Measurements from ENCODE around the gene ARL10. TPM values are rescaled to one million over a fixed set of nuclear protein-coding genes. Genes with fewer than 3 reads are reported as not detected.
"Not testable (repeated sequence)": the region's sequence is repeated elsewhere in the genome, so short reads cannot be mapped to it uniquely, and the experiment has no call there.

The ARL10 gene
- polyA plus RNA-seq, 4 donors: 9.7 to 17.8 (median 13.5) TPM

- DNase-seq (ENCODE audit: low read depth in 4 of 4, low spot score in 2 of 4): no peak
These were observed 22.7 kb downstream of the ARL10 start for GRCh38 chr5:176388003-176388443.

GRCh38 chr5:176388444-176389134 is 23.3 kb downstream of the ARL10 start, which contains the start of the genes HIGD2A and NOP16:
Gene HIGD2A (plus strand): TSS chr5:176388751. CDS start chr5:176388820, 69 bp downstream.
Gene NOP16 (minus strand): TSS chr5:176388598. CDS start chr5:176388539, 59 bp downstream.
- DNase-seq (ENCODE audit: low read depth in 4 of 4, low spot score in 2 of 4): peak; percentile 97 to 99 (median 98)

- no peak for DNase-seq (ENCODE audit: low read depth in 4 of 4, low spot score in 2 of 4)
These were observed 24.1 kb downstream of the ARL10 start for GRCh38 chr5:176389135-176390123.

- DNase-seq (ENCODE audit: low read depth in 4 of 4, low spot score in 2 of 4): no peak
These were observed 26.2 kb downstream of the ARL10 start for GRCh38 chr5:176391479-176391878.

- DNase-seq (ENCODE audit: low read depth in 4 of 4, low spot score in 2 of 4): no peak
These were observed 26.7 kb downstream of the ARL10 start for GRCh38 chr5:176391999-176392398.

GRCh38 chr5:176392526-176392925 is 27.2 kb downstream of the ARL10 start:
- no peak for DNase-seq (ENCODE audit: low read depth in 4 of 4, low spot score in 2 of 4)

- no peak for DNase-seq (ENCODE audit: low read depth in 4 of 4, low spot score in 2 of 4)
These were observed 28.8 kb downstream of the ARL10 start for GRCh38 chr5:176394096-176394495.

GRCh38 chr5:176394881-176395675 is 29.8 kb downstream of the ARL10 start:
- no peak for DNase-seq (ENCODE audit: low read depth in 4 of 4, low spot score in 2 of 4)

GRCh38 chr5:176396330-176396729 is 31.0 kb downstream of the ARL10 start:
- DNase-seq (ENCODE audit: low read depth in 4 of 4, low spot score in 2 of 4): no peak

GRCh38 chr5:176397736-176398420 is 32.6 kb downstream of the ARL10 start:
- no peak for DNase-seq (ENCODE audit: low read depth in 4 of 4, low spot score in 2 of 4)

GRCh38 chr5:176400382-176401156 is 35.3 kb downstream of the ARL10 start:
- DNase-seq (ENCODE audit: low read depth in 4 of 4, low spot score in 2 of 4): no peak

GRCh38 chr5:176401281-176402205 is 36.3 kb downstream of the ARL10 start:
- DNase-seq (ENCODE audit: low read depth in 4 of 4, low spot score in 2 of 4): no peak

- DNase-seq (ENCODE audit: low read depth in 4 of 4, low spot score in 2 of 4): no peak
These were observed 40.6 kb downstream of the ARL10 start for GRCh38 chr5:176405656-176406435.

GRCh38 chr5:176406436-176407052 is 41.3 kb downstream of the ARL10 start:
- no peak for DNase-seq (ENCODE audit: low read depth in 4 of 4, low spot score in 2 of 4)

- no peak for DNase-seq (ENCODE audit: low read depth in 4 of 4, low spot score in 2 of 4)
These were observed 42.4 kb downstream of the ARL10 start for GRCh38 chr5:176407456-176408251.

GRCh38 chr5:176408252-176408573 is 42.9 kb downstream of the ARL10 start:
- DNase-seq (ENCODE audit: low read depth in 4 of 4, low spot score in 2 of 4): not testable (repeated sequence)

All from left renal cortex interstitium (tissue), 4 donors.